GM18868 (cell line): ENCODE measurements around the gene DENND5B.
"Not testable (repeated sequence)": the region's sequence is repeated elsewhere in the genome, so short reads cannot be mapped to it uniquely, and the experiment has no call there.

Source experiments
- ATAC-seq: cut with Tn5 transposase; IDR thresholded peaks from one replicate; pipeline ENCODE4 v1.9.1; 2021; ENCODE audit warnings: mild to moderate bottlenecking, moderate library complexity; ENCODE audit not compliant: unreplicated experiment

Gene DENND5B

GRCh38 chr12:31508436-31509150, 82.3 kb downstream of the DENND5B start:
- no peak for ATAC-seq

- ATAC-seq, result no peak
Observed at GRCh38 chr12:31507966-31508365, 83.0 kb downstream of the DENND5B start.

GRCh38 chr12:31506515-31507306, 84.2 kb downstream of the DENND5B start:
- ATAC-seq, result no peak

- ATAC-seq, result no peak
Observed at GRCh38 chr12:31504625-31505222, 86.2 kb downstream of the DENND5B start.

- ATAC-seq, result not testable (repeated sequence)
Observed at GRCh38 chr12:31501014-31501413, 89.9 kb downstream of the DENND5B start.

GRCh38 chr12:31499567-31499966, 91.4 kb downstream of the DENND5B start:
- ATAC-seq, result no peak

GRCh38 chr12:31498424-31498823, 92.5 kb downstream of the DENND5B start:
- no peak for ATAC-seq

- ATAC-seq, result no peak
Observed at GRCh38 chr12:31496257-31496656, 94.7 kb downstream of the DENND5B start.

GRCh38 chr12:31494455-31494854, 96.5 kb downstream of the DENND5B start:
- ATAC-seq, result no peak

GRCh38 chr12:31492599-31493196, 98.2 kb downstream of the DENND5B start:
- no peak for ATAC-seq

- ATAC-seq, result no peak
Observed at GRCh38 chr12:31491841-31492598, 98.9 kb downstream of the DENND5B start.

- ATAC-seq, result no peak
Observed at GRCh38 chr12:31491241-31491794, 99.6 kb downstream of the DENND5B start.

- ATAC-seq, result no peak
Observed at GRCh38 chr12:31488737-31489338, 102.1 kb downstream of the DENND5B start.

GRCh38 chr12:31485571-31485970, 105.4 kb downstream of the DENND5B start:
- no peak for ATAC-seq

- ATAC-seq, result no peak
Observed at GRCh38 chr12:31482816-31483215, 108.1 kb downstream of the DENND5B start.

- no peak for ATAC-seq
Observed at GRCh38 chr12:31481415-31481814, 109.5 kb downstream of the DENND5B start.

GRCh38 chr12:31479516-31480210, 111.3 kb downstream of the DENND5B start:
- no peak for ATAC-seq

- no peak for ATAC-seq
Observed at GRCh38 chr12:31478898-31479297, 112.0 kb downstream of the DENND5B start.

- ATAC-seq, result no peak
Observed at GRCh38 chr12:31478425-31478824, 112.5 kb downstream of the DENND5B start.
